HG03045 (cell line): Measurements from ENCODE around the gene ESRRA.

ENCODE experiments used
- ATAC-seq: cut with Tn5 transposase; IDR thresholded peaks from one replicate; pipeline ENCODE4 v1.9.1; 2021; ENCODE audit warnings: mild to moderate bottlenecking, moderate library complexity; ENCODE audit not compliant: unreplicated experiment

Gene ESRRA

DNA sequence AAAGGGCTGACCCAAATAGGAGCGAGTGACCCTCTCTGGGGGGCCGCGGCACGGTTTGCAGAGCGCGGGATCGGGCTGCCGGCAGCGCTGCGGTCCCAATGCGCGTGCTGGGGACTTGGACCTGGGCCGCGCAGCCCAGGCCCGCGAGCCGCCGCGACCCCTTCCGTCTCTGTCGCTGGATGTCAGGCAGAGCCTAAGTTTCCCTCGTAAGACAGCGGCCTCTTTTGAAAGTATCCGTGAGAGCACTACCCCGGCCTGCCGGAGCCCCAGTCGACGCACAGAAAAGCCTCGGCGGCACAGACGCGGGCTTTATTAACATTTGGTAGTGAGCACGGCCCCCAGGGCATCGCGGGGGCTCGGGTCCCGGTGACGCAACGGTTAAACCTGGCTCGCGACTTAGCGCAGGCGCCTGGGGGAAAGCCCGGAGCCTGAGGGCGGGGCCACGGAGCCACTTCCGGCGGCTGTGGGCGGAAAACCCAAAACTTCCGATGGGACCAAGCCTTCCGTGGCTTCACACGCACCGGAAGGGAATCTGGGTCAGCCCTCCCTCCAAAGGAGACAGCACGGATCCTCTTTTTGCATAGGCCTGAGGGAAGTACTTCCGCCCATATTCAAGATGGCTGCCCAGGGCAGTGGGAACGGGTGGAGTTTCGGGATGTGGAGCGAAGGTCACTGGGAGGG is 35.6 kb upstream of the ESRRA start:
- ATAC-seq = peak; percentile 69

DNA sequence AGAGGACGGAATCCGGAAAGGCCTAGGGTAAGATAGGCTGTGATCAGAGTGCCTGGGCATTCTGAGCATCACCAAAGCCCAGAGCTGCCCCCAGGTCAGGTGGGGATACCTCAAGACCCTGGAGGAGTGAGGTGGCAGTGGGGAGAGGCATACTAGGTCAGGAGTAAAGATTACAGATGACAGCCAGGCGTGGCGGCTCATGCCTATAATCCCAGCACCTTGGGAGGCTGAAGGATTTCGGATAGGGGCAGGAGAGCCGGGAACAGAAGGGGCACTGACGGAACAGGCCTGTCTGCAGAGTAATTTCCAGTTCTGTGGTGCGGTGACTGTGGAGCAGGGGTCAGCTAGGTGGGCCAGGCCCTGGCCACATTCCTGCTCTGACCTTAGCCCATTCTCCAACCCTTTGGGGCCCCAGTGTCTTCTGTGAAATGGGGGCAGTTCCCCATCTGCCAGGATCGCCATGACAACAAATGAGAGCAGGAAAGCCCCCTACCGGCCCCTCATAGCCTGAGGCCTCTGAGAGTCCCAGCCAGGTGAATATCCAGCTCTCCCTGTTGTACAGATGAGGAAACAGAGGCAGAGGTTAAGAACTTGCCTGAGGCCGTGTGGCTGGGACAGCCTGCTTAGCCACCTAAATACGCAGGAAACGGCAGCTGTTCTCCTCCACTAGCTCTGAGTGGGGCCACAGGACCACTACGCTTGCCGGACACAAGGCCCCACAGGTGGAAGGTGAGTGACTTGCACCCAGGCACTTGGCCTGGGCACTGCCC is 30.1 kb upstream of the ESRRA start:
- ATAC-seq = no peak

DNA sequence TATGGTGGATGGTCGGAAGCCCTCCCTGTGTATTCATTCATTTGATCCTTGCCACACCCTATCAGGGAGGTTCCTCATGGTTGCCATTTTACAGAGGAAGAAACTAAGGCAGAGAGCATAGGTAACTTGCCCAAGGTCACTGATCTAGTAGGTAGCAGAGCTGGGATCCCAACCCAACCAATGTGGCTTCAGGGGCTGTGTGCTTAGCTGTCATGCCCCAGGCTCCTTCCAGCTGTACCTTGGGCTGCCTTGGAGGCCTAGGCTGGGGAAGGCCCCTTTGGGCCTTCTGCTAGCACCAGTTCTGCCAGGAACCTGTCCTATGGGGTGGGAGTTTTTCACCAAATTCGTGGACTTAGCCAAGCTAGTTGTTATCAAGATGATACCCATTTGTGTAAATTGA is 29.5 kb upstream of the ESRRA start:
- ATAC-seq = no peak

DNA sequence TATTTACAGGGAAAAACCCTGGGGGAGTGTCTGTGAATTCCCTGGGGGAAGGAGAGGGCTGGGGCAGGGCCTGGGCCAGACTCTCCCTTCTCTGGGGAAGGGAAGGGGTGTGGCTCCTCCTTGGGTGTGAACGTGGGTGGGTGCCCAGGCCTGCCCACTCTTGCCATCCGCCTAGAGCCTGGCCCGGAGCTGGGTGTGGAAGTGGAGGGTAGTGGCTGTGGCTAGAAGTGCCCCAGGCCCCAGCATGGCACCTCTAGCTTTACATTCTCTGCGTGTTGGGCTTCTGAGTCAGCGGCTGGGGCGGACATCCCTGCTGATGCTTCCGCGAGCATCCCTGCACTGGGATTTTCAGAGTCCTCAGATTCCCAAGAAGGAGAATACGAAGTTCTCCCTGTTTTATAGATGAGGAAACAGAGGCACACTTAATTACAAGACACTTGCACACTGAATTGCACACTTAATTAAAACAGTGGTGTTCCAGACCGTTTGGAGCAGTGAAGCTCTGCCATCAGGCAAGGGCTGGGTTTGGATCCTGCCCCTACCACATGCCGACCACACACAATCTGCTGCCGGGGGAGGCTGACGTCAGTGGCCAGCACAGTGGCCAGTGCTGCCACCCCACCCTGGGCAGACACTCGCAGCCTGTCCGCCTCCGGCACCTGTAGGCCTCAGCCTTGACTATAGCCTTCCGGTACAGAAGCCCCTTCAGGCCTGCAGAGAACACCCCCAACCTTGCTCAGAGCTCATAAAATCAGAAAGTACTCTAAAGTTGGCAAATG is 28.5 kb upstream of the ESRRA start:
- no peak for ATAC-seq

DNA sequence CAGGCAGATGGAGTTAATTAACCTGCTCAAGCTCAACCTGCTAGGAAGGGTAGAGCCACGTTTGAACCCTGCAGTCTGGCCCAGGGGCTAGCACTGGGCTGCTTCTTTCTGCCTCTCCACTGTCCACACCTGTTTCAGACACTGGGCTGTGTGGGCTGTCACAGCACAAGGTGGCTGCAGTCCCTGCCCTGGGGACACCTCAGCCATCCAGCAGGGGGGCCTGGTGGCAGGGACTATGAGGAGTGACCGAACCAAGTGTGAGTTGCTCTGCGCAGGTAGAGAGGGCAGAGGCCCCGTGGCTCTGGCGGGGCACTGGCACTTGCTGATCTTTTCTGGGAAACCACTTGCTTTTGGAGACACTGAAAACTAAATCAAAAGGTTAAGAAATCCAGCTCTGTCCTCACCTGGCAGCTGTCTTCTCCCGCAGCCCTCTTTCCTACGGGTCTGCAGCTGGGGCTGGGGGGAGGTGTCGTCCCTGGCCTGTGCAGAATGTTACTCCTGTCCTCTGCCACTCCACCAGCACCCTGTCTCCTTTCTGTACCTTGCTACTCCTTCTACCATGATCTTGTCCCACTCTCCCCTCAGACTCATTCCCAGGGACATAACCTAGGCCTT is 26.6 kb upstream of the ESRRA start:
- ATAC-seq = no peak

DNA sequence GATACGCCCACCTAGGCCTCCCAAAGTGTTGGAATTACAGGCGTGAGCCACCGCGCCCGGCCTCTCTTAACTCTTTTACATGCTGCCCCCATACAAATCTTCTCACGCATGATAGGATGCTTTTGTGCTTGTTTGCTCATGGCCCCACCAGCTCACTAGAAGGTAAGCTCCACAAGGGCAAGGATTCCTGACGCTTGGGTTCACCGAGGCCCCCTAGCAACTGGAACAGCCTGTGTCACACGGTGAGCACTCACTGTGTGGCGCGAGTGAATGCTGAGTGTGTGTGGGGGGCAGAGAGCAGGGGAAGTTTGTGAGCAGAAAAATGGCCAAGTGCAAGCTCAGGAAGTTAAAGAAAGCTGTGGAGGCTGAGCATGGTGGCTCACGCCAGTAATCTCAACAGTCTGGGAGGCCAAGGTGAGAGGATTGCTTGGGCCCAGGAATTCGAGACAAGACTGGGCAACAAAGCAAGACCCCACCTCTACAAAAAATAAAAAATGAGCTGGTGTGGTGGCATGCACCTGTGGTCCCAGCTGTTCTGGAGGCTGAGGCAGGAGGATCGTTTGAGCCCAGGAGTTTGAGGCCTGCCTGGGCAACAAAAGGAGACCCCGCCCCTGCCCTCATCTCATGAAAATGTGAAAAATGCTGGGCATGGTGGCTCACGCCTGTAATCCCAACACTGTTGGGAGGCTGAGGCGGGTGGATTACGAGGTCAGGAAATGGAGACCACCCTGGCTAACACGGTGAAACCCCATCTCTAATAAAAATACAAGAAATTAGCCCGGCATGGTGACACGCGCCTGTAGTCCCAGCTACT is 23.2 kb upstream of the ESRRA start:
- ATAC-seq = no peak

DNA sequence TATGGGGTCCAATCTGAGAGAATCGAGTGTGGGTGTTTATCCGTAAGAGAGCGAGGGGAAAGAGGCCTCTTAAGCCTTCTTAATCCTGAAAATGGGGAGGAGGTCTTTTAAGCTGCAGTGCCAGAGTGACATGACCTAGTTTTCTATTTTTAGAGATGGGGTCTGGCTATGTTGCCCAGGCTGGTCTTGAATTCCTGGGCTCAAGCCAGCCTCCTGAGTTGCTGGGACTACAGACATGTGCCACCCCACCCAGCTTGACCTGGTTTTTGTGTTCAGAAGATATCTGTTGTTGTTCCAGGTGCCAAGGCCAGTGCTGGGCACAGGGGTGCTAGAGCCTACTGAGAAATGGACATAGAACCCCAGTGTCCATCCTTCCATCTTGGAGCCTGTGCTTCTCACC is 22.2 kb upstream of the ESRRA start:
- ATAC-seq = no peak

DNA sequence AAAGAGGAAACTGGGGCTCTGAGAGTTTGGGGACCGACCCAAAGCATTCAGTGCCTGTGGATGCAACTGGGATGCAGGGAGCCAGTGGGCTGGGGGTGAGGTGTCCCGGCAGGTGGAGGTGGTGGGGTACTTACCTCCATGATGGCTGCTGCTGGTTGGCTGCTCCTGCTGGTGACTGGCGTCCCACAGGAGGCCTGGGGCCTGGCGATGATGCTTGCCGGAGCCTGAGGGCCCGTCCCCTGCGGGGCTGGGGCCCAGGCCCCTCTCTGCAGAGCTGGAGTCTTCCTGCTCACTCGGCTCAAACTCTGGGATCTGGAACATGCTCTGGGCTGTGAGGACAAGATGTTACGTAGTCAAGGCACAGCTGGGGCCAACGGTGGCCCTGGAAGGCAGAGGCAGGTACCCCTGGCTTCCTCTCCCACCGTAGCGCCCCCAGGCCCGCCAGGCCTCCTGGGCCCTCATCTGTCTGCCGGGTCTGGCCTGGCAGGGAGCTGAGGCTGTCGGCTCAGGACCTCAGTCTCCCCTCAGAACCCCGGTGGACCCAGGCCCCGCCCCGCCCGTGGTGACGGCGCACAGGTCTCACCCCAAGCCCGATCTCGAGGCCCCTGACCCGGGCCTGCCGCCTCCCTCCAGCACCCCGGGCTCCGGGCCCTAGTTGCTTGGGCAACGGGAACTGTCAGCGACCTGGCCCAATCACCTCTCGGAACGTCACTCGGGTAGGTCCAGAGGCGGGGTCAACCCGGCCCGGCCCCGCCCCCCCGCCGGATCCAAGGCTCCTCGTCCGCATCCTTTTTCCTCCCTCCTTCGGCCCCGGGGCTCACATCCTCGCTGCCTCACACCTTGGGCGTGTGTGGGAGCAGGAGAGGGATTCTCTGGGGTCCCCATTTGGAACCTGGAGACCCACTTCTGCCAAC is 21.0 kb upstream of the ESRRA start, which contains the start of gene BAD:
TSS of gene BAD (minus strand) at position 618 of the 914 bp plus-strand sequence. CDS start at position 321, 297 bp downstream.
- peak; percentile 73 for ATAC-seq

DNA sequence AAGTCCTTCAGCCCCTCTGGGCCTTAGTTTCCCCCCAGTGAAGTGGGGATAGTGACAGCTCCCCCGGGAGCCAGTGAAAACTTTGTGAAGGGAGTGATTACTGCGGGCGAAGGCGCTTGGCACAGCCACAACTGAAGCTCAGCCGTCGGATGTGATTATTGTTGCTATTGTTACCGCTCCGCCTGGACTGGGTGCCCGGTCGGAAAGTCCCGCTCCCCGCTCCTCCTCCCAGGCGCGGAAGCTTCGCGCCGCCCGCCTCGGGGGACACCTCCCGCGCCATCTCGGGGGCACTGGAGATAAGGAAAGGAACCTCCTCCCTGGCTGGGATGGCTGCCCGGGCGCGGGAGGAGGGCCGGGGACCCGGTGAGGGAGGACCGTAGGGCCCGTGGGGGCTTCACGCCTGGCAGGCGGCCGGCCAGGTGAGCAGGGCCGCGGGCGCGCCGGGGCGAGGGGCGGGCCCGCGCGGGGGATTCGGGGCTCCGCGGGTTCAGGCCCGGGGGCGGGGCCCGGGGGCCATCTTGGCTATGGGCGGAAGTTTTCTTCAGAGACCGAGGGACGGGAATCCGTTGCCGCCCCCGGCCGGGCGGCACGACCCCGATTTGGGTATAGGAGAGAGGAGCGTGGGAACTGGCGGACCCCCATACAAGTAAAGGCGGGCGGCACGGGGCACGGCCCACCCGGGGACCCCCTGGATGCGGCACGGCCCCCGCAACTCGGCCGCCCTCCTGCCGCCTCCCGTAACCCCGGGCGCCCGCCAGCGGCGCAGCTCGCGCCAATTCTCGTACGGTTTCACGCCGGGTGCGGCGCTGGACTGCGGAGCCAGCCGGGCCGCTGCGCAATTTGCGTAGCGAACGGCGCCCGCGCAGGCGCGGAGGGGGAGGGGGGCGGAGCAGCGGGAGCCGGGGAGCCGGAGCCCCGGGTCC is 20.1 kb upstream of the ESRRA start, which contains the start of gene GPR137:
TSS of gene GPR137 (plus strand) at position 887 of the 923 bp plus-strand sequence. CDS start 677 bp downstream, outside the sequence.
- peak; percentile 60 for ATAC-seq

DNA sequence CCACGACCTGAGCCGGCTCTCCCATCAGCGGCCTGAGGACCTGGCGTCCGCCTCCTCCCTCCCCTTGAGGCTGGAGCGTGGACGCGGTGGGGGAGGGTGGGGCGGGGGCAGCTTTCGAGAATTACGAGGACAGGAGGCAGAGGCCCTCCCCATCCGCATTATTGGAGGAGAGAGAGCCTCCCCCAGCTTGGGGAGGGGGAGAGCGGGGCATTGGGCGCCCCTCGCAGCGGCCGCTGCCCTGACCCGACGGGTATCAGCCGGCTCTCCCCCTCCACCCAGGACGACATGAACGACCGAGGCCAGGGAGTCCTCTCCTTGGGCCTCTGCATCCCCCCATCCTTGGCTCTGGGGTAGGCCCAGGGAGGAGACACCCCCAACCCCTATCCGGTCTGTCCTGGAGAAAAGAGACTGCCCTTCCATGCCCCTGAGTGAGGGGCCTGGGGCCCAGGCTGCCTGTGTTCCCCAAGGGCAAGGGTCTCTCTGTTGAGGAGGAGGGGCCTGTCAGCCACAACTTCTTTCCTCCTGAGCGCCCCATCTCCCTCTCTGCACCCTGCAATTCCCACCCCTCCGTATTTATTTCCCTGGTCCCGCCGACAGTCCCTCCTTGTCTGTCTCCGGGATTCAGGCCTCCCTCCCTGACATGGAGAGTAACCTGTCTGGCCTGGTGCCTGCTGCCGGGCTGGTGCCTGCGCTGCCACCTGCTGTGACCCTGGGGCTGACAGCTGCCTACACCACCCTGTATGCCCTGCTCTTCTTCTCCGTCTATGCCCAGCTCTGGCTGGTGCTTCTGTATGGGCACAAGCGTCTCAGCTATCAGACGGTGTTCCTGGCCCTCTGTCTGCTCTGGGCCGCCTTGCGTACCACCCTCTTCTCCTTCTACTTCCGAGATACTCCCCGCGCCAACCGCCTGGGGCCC is 19.2 kb upstream of the ESRRA start:
- ATAC-seq = no peak

DNA sequence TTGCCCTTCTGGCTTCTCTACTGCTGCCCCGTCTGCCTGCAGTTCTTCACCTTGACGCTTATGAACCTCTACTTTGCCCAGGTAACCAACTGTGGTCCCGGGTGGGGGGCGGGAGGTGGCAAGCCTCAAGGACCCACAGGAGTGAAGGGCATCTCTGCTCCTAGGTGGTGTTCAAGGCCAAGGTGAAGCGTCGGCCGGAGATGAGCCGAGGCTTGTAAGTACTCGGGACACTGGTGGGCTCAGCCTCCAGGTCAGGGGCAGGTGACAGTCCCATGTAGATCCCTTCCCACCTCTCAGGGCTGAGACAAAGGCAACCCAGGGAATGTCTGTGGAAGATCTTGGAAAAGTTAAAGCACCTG is 18.5 kb upstream of the ESRRA start:
- ATAC-seq = no peak

DNA sequence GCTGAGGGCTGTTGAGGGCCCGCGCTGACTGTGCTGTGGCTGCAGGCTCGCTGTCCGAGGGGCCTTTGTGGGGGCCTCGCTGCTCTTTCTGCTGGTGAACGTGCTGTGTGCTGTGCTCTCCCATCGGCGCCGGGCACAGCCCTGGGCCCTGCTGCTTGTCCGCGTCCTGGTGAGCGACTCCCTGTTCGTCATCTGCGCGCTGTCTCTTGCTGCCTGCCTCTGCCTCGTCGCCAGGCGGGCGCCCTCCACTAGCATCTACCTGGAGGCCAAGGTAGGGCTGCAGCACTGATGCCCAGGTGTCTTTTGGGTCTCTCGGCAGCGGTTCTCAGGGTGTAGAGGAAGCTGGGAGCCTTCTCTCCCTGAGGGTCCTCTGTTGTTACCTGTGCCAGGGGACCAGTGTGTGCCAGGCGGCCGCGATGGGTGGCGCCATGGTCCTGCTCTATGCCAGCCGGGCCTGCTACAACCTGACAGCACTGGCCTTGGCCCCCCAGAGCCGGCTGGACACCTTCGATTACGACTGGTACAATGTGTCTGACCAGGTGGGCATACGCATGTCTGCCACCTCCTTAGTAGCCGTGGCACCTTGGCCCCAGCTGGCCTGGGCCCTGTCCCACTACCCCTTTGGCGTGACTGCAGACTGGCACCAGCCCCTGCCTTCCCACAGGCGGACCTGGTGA is 17.5 kb upstream of the ESRRA start:
- ATAC-seq = no peak

DNA sequence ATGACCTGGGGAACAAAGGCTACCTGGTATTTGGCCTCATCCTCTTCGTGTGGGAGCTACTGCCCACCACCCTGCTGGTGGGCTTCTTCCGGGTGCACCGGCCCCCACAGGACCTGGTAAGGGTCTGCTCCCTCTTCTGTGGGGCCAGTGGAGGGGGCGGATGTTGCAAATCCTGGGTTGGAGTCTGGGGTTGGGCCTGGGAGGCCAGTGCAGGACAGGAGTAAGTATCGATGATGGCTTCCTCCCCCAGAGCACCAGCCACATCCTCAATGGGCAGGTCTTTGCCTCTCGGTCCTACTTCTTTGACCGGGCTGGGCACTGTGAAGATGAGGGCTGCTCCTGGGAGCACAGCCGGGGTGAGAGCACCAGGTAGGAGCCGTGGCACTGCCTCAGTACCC is 17.0 kb upstream of the ESRRA start:
- ATAC-seq = no peak

DNA sequence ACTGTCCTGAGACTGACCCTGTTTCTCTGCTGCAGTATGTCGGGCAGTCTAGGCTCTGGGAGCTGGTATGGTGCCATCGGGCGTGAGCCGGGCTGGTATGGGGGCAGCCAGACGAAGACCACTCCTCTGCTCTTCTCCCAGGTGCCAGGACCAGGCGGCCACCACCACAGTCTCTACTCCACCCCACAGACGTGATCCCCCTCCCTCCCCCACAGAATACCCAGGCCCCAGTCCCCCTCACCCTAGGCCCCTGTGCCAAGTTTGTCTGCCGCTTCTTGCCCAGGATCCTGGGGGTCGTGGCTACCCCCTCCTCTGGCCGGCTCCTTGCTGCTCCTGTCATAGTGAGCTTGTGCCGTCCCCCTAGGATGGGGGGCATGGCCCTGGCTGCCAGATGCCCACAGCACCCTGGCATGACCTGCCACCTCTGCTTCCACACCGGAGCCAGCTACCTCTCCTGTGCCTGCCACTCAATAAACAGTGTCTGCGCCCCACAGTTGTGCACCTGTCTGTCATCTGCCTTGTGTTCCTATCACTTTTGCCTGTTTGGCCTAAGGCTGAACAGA is 16.2 kb upstream of the ESRRA start:
- ATAC-seq = no peak

DNA sequence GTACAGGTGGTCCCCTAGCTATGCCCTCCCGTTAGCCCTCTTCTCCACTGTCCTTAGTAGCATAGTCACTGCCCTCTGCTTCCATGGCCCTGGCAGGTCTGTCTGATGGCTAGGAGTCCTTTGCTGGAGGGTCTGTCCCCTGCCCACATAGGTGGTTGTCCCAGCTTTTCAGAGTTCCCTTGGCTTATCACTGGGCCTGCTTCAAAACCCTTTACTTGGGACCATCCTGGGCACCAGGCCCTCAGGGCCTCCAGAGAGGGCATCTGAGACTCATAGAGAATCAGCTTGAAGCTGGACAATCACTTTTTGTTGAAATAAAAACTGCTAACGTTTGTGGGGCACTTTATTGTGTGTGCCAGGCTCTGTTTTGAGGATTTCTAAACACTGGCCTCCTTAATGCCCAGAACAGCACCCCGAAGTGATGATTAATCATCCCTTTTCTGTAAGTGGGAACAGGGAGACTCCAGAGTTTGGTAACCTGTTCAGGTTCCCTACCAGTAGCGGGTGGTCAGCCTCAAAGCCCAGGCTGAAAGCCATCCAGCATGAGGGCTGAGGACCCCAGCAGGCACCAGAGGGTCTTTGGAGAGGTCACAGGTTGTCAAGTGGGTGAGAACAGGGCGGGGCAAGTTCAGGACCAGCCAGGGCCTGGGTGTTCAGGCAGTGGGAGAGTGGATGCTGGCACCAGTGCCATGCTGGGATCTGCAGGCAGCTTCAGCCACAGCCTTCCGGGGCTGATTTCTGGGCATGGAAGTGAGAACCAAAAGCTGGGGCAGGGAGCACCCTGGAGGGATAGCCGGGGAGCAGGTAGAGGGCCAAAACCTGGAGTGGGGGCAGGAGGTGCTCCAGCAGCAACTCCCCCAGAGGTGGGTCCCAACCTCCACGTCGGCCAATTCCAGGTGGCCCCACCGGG is 14.7 kb upstream of the ESRRA start:
- no peak for ATAC-seq
